ENCODE results near the gene NRM. TPM values are rescaled to one million over a fixed set of nuclear protein-coding genes. Genes with fewer than 3 reads are reported as not detected.
A peak's percentile ranks its signal among the peaks of the same experiment; 100 is the strongest.

NRM gene
- total RNA-seq, 2 experiments from 2014 or later, result 18.6 to 36.7 TPM

DNA sequence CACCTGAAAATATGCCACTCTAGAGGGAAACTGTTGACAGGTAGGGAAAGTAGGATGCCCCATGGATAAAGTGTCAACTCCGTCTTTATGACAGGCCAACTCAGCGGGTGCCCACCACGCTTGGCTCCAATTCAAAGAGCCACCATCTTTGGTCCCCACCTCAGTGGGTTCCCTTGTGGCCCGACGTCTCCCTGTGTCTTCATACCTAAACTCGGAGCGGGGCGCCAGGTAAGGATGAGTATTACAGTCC lies 26.0 kb upstream of the NRM start:
- H3K9me3 ChIP-seq (ENCODE audit: low read length), result no peaks in the 10 kb centered on the region
- peaks cover 55% of the 10 kb centered on the region for H3K36me3 ChIP-seq (ENCODE audit: insufficient read depth, low read length)
- H3K79me2 ChIP-seq (ENCODE audit: insufficient read depth, low read depth, low read length), result peaks cover 54% of the 10 kb centered on the region
- peak overlapping the region; percentile 96 for H3K4me2 ChIP-seq (ENCODE audit: low read length)
- H3K27ac ChIP-seq (ENCODE audit: low read depth, low read length, poor library complexity, severe bottlenecking), result peak overlapping the region; percentile 97
- H3K4me1 ChIP-seq (ENCODE audit: insufficient read depth, low read length, poor library complexity, severe bottlenecking), result peaks cover 49% of the 10 kb centered on the region
- POLR2A ChIA-PET, result interaction anchor here (0.7 to 6.0 kb wide), 7 partner anchors 20 to 102 kb away, joined by 3 to 71 read pairs (median 4); partner anchors contain the start of genes FLOT1, MRPS18B and NRM
- no peaks in the 10 kb centered on the region for H4K20me1 ChIP-seq (ENCODE audit: insufficient read depth, low read length)
- H3K9me2 ChIP-seq (ENCODE audit: insufficient read depth, low read length), result no peaks in the 10 kb centered on the region
- TF ChIP-seq, protein P1, sequence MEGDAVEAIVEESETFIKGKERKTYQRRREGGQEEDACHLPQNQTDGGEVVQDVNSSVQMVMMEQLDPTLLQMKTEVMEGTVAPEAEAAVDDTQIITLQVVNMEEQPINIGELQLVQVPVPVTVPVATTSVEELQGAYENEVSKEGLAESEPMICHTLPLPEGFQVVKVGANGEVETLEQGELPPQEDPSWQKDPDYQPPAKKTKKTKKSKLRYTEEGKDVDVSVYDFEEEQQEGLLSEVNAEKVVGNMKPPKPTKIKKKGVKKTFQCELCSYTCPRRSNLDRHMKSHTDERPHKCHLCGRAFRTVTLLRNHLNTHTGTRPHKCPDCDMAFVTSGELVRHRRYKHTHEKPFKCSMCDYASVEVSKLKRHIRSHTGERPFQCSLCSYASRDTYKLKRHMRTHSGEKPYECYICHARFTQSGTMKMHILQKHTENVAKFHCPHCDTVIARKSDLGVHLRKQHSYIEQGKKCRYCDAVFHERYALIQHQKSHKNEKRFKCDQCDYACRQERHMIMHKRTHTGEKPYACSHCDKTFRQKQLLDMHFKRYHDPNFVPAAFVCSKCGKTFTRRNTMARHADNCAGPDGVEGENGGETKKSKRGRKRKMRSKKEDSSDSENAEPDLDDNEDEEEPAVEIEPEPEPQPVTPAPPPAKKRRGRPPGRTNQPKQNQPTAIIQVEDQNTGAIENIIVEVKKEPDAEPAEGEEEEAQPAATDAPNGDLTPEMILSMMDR (conservative IDR thresholded peaks at IDR 0.05; ENCODE audit: low read length), result no peak
- no peak for TF ChIP-seq EZH2phosphoT487 (IDR thresholded peaks at IDR 0.05; ENCODE audit: borderline replicate concordance, low read depth, low read length)
- intact Hi-C loops (cut with micrococcal nuclease; ENCODE audit: unreplicated experiment), result loop anchor here (1.0 kb wide), 3 partner anchors 25 to 100 kb away; partner anchors contain the start of genes FLOT1, MRPS18B and PPP1R10
- no peak for DNase-seq (ENCODE audit: low spot score)
- H2AFZ ChIP-seq (ENCODE audit: low read length), result no peak overlapping the region
- peak overlapping the region; percentile 91 for H3K4me3 ChIP-seq (ENCODE audit: low read depth, low read length, poor library complexity, severe bottlenecking)
- CTCF ChIA-PET (ENCODE audit: unreplicated experiment), result interaction anchor here (0.8 to 1.7 kb wide), 3 partner anchors 13 to 36 kb away, joined by 3 to 5 read pairs (median 5); no protein-coding TSS in a partner anchor
- TSS peak; percentile 46 for BruUV-seq (replicated peaks)

DNA sequence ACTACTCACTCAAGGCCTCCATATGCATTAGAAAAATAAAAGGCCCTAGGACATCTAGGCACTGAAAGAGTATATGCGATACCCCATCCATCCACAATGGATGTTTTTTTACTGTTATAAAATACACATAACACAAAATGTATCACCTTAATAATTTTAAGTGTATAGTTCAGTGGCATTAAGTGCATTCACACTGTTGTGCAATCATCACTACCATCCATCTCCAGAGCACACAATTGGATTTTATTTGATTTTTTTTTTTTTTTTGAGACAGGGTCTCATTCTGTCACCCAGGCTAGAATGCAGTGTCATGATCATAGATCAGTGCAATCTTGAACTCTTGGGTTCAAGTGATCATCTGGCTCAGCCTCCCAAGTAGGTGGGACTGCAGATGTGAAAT lies 23.5 kb upstream of the NRM start:
- BruUV-seq (replicated peaks), result no TSS peak
- POLR2A ChIA-PET, result interaction anchor here (0.7 to 2.3 kb wide), 4 partner anchors 9 to 96 kb away, joined by 3 to 10 read pairs (median 3); partner anchors contain the start of gene NRM

DNA sequence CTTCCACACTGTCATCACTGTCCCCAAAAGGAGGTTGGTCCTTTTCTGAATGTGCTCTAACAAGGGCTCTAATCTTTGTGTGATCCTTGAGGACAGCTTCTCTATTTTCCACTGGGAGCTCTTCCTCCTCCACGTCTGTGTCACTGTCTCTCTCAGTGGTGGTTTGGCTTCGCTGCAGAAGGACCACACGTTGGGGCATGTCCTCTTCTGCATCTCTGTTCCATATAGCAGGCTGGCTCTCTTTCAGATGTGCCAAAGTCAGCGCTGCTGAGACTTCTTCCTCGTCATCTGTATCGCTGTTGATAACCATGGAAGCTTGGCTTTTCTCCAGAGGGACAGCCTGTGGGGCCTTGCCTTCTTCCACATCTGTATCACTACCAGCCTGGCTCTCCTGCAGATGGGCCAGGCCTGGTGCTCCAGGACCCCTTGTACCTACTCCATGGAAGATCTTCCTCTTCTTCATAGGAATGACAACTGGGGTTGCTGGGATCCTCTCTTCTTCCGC lies 21.7 kb upstream of the NRM start:
- intact Hi-C loops (cut with micrococcal nuclease; ENCODE audit: unreplicated experiment), result no loop called here
- ChIA-PET CTCF (ENCODE audit: unreplicated experiment) (no interaction called here), POLR2A (interaction anchor here (0.8 to 2.3 kb wide), 4 partner anchors 10 to 25 kb away, joined by 3 to 10 read pairs (median 4); partner anchors contain the start of gene NRM)
- Histone ChIP-seq H3K79me2 (ENCODE audit: insufficient read depth, low read depth, low read length) (peaks cover 13% of the 10 kb centered on the region; the same call in 1 of the 2 replicates), H4K20me1 (ENCODE audit: insufficient read depth, low read length) (no peaks in the 10 kb centered on the region), H2AFZ (ENCODE audit: low read length) (no peak overlapping the region), H3K9me3 (ENCODE audit: low read length) (no peaks in the 10 kb centered on the region), H3K27ac (ENCODE audit: low read depth, low read length, poor library complexity, severe bottlenecking) (no peak overlapping the region), H3K9me2 (ENCODE audit: insufficient read depth, low read length) (no peaks in the 10 kb centered on the region), H3K4me3 (ENCODE audit: low read depth, low read length, poor library complexity, severe bottlenecking) (no peak overlapping the region), H3K36me3 (ENCODE audit: insufficient read depth, low read length) (peaks cover 78% of the 10 kb centered on the region), H3K4me2 (ENCODE audit: low read length) (no peak overlapping the region), H3K4me1 (ENCODE audit: insufficient read depth, low read length, poor library complexity, severe bottlenecking) (peaks cover 41% of the 10 kb centered on the region)
- no peak for DNase-seq (ENCODE audit: low spot score)
- BruUV-seq (replicated peaks), result TSS peak; percentile 48
- TF ChIP-seq, protein P1 (conservative IDR thresholded peaks at IDR 0.05; ENCODE audit: low read length), result no peak
- no peak for TF ChIP-seq EZH2phosphoT487 (IDR thresholded peaks at IDR 0.05; ENCODE audit: borderline replicate concordance, low read depth, low read length)

More for the DNA sequence above, 23.5 kb upstream of the NRM start:
- H3K79me2 ChIP-seq (ENCODE audit: insufficient read depth, low read depth, low read length), result peaks cover 31% of the 10 kb centered on the region
- H3K4me1 ChIP-seq (ENCODE audit: insufficient read depth, low read length, poor library complexity, severe bottlenecking), result peaks cover 48% of the 10 kb centered on the region
- no peak overlapping the region for H2AFZ ChIP-seq (ENCODE audit: low read length)
- H4K20me1 ChIP-seq (ENCODE audit: insufficient read depth, low read length), result no peaks in the 10 kb centered on the region
- intact Hi-C loops (cut with micrococcal nuclease; ENCODE audit: unreplicated experiment), result no loop called here
- peaks cover 66% of the 10 kb centered on the region for H3K36me3 ChIP-seq (ENCODE audit: insufficient read depth, low read length)
- H3K4me2 ChIP-seq (ENCODE audit: low read length), result 0 out of 2 replicates have a peak overlapping the region, but pooled peaks have one; percentile 96
- DNase-seq (ENCODE audit: low spot score), result no peak
- no peak overlapping the region for H3K4me3 ChIP-seq (ENCODE audit: low read depth, low read length, poor library complexity, severe bottlenecking)
- no peaks in the 10 kb centered on the region for H3K9me2 ChIP-seq (ENCODE audit: insufficient read depth, low read length)
- TF ChIP-seq EZH2phosphoT487 (IDR thresholded peaks at IDR 0.05; ENCODE audit: borderline replicate concordance, low read depth, low read length), result no peak
- TF ChIP-seq, protein P1 (conservative IDR thresholded peaks at IDR 0.05; ENCODE audit: low read length), result no peak
- no peak overlapping the region for H3K27ac ChIP-seq (ENCODE audit: low read depth, low read length, poor library complexity, severe bottlenecking)
- H3K9me3 ChIP-seq (ENCODE audit: low read length), result no peaks in the 10 kb centered on the region
- CTCF ChIA-PET (ENCODE audit: unreplicated experiment), result no interaction called here
